ENCODE results near the gene CEP152.

GRCh38 chr15:48766196-48766595 is 44.7 kb downstream of the CEP152 start:
- TF ChIP-seq, protein P1, sequence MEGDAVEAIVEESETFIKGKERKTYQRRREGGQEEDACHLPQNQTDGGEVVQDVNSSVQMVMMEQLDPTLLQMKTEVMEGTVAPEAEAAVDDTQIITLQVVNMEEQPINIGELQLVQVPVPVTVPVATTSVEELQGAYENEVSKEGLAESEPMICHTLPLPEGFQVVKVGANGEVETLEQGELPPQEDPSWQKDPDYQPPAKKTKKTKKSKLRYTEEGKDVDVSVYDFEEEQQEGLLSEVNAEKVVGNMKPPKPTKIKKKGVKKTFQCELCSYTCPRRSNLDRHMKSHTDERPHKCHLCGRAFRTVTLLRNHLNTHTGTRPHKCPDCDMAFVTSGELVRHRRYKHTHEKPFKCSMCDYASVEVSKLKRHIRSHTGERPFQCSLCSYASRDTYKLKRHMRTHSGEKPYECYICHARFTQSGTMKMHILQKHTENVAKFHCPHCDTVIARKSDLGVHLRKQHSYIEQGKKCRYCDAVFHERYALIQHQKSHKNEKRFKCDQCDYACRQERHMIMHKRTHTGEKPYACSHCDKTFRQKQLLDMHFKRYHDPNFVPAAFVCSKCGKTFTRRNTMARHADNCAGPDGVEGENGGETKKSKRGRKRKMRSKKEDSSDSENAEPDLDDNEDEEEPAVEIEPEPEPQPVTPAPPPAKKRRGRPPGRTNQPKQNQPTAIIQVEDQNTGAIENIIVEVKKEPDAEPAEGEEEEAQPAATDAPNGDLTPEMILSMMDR (IDR thresholded peaks at IDR 0.05; ENCODE audit: low read length) = no peak
- no peak for TF ChIP-seq EZH2 (optimal IDR thresholded peaks at IDR 0.05; ENCODE audit: low read depth, low read length)
- TF ChIP-seq EZH2phosphoT487 (IDR thresholded peaks at IDR 0.05; ENCODE audit: low read length) = no peak

Data from MM.1S (cell line).